ENCODE measurements around the gene KIF1B. TPM values are rescaled to one million over a fixed set of nuclear protein-coding genes. Genes with fewer than 3 reads are reported as not detected.

The KIF1B gene
- total and polyA plus RNA-seq, 8 donors = 36.0 to 46.7 (median 39.7) TPM

DNA sequence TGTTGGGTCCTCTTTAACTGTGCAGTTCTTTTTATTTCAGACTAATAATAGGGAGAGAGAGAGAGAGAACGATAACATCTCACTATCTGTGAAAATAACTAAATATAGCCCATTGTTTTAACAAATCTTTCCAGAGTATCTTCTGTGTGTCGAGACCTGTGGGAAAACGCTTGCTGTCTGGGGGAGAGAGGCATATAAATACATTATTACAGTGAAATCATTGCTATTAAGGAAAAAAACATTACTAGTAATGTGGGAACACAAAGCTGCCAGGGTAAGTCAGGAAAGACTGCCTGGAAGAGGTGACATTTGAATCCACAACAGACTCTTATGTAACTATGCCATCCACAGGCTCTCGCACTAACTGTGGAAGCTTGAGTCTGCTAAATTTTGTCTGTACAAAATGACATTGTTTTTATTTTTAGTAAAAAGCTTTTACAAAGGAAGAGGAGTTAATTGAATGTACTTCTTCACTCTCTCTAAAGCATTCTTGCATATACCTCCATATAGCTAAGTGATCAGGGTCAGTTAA is 128.7 kb downstream of the KIF1B start:
- DNase-seq = no peak
- Histone ChIP-seq H3K36me3 (peaks cover 0 to 98% of the 10 kb centered on the region in 2 donors), H3K9me3 (no peaks in the 10 kb centered on the region), H3K27me3 (no peaks in the 10 kb centered on the region), H3K4me1 (no peaks in the 10 kb centered on the region), H3K27ac (no peak overlapping the region), H3K4me3 (no peak overlapping the region)
- intact Hi-C loops (cut with DNase I) = no loop called here
- ATAC-seq = no peak
- TF ChIP-seq, protein P1, sequence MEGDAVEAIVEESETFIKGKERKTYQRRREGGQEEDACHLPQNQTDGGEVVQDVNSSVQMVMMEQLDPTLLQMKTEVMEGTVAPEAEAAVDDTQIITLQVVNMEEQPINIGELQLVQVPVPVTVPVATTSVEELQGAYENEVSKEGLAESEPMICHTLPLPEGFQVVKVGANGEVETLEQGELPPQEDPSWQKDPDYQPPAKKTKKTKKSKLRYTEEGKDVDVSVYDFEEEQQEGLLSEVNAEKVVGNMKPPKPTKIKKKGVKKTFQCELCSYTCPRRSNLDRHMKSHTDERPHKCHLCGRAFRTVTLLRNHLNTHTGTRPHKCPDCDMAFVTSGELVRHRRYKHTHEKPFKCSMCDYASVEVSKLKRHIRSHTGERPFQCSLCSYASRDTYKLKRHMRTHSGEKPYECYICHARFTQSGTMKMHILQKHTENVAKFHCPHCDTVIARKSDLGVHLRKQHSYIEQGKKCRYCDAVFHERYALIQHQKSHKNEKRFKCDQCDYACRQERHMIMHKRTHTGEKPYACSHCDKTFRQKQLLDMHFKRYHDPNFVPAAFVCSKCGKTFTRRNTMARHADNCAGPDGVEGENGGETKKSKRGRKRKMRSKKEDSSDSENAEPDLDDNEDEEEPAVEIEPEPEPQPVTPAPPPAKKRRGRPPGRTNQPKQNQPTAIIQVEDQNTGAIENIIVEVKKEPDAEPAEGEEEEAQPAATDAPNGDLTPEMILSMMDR (IDR thresholded peaks at IDR 0.05) = no peak

DNA sequence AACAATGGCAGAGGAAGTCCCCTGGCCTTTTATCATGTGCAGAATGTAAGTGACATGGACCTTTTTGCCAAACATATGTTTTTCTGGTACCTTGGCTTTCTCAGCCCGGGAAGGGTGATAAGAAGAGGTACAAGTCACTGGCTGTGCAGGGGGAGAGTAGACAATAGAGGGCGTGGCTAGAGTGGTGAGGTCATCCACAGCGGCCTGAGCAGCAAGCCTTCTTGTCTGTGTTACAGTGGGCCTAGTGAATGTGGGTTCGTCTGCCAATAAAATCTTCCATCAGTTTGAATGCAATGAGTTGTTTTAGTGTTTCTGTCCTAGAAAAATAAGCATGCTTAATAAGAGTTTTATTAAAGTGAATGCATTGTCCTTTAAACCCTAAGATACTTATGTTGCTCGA is 129.4 kb downstream of the KIF1B start:
- no peak overlapping the region for H3K27ac ChIP-seq
- no peaks in the 10 kb centered on the region for H3K27me3 ChIP-seq
- DNase-seq (peak in 2 of 4 donors; percentile 10 to 18), ATAC-seq (peak; percentile 67)
- peaks cover 0 to 97% of the 10 kb centered on the region in 2 donors for H3K36me3 ChIP-seq
- intact Hi-C loops (cut with DNase I) = no loop called here
- TF ChIP-seq, protein P1 (IDR thresholded peaks at IDR 0.05) = no peak
- no peak overlapping the region for H3K4me3 ChIP-seq
- H3K4me1 ChIP-seq = no peaks in the 10 kb centered on the region
- H3K9me3 ChIP-seq = no peaks in the 10 kb centered on the region

GRCh38 chr1:10340930-10341590 is 130.7 kb downstream of the KIF1B start:
- peaks cover 0 to 97% of the 10 kb centered on the region in 2 donors for H3K36me3 ChIP-seq
- TF ChIP-seq, protein P1 (IDR thresholded peaks at IDR 0.05) = no peak
- H3K9me3 ChIP-seq = no peaks in the 10 kb centered on the region

DNA sequence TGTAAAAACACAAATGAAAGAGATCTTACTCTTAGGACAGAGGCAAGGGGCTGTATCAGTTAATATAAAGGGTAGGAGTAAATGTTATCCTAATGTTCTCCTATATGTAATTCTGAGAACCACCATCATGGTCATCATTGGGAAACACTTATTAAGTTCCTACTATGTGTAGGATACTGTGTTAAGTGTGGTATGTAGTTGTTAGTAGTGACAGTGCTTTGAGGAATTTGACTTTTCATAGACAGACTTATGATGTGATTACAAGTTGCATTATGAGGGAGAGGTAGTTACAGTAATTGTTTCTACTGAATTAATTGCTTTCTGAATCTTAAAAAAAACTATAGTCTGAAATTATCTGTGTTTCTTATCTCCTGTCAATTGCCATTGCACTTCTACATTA is 136.7 kb downstream of the KIF1B start:
- DNase-seq = no peak
- H3K4me1 ChIP-seq = no peaks in the 10 kb centered on the region
- no peak overlapping the region for H3K27ac ChIP-seq
- no peak overlapping the region for H3K4me3 ChIP-seq
- H3K9me3 ChIP-seq = no peaks in the 10 kb centered on the region
- intact Hi-C loops (cut with DNase I) = no loop called here
- no peak for ATAC-seq
- peaks cover 0 to 96% of the 10 kb centered on the region in 2 donors for H3K36me3 ChIP-seq
- no peaks in the 10 kb centered on the region for H3K27me3 ChIP-seq
- TF ChIP-seq, protein P1 (IDR thresholded peaks at IDR 0.05) = no peak

More at GRCh38 chr1:10340930-10341590, 130.7 kb downstream of the KIF1B start:
- ATAC-seq = no peak
- DNase-seq = no peak
- no peaks in the 10 kb centered on the region for H3K27me3 ChIP-seq
- intact Hi-C loops (cut with DNase I) = no loop called here
- no peak overlapping the region for H3K4me3 ChIP-seq
- H3K4me1 ChIP-seq = no peaks in the 10 kb centered on the region
- no peak overlapping the region for H3K27ac ChIP-seq

DNA sequence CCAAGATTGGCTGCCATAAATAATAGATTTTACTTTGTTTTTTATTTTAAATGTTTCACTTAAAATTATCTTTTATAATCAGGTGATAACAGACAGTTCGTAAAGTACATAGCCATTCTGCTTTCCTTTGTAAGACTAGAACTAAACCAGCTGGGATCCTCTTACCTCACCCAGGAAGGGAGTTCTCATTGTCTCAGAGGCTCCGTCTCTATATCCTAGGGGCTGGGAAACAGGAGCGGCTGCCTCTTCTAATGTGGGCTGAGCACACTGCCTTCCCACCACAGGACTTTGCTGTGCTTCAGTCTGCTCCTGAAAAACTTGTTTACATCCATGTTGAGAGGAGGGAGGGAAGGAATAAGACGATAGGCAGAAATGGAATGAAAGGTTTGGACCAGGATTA is 142.9 kb downstream of the KIF1B start:
- H3K9me3 ChIP-seq = no peaks in the 10 kb centered on the region
- H3K4me3 ChIP-seq = no peak overlapping the region
- H3K36me3 ChIP-seq = peaks cover 0 to 70% of the 10 kb centered on the region in 2 donors
- intact Hi-C loops (cut with DNase I) = no loop called here
- ATAC-seq (no peak), DNase-seq (no peak)
- H3K27me3 ChIP-seq = no peaks in the 10 kb centered on the region
- no peaks in the 10 kb centered on the region for H3K4me1 ChIP-seq
- no peak overlapping the region for H3K27ac ChIP-seq
- TF ChIP-seq, protein P1 (IDR thresholded peaks at IDR 0.05) = no peak
